ENCODE results near the gene EVPLL. TPM values are rescaled to one million over a fixed set of nuclear protein-coding genes. Genes with fewer than 3 reads are reported as not detected.
"Not testable (repeated sequence)": the region's sequence is repeated elsewhere in the genome, so short reads cannot be mapped to it uniquely, and the experiment has no call there.

The EVPLL gene
- total RNA-seq, 1 donor from 2014 or later: 3.5 TPM

DNA sequence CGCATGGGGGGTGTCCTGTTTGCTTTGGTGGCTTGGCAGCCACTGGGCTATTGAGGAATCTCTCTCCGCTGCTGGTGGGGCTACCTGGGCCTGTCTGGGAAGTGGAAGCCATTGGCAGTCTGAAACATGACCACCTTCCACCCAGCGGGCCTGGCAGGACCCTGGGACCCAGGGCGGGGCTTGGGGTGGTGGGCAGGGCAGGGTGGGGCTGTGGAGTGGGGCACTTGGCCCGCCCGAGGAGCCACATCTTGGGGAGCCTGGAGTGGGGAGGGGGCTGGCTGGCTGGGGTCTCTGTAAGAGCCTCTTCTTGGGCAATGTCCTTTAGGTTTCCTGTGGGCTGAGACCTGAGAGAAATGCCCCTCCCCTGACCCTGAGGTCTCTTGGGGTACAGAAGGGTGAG is 48.0 kb downstream of the EVPLL start:
- not testable (repeated sequence) for DNase-seq

DNA sequence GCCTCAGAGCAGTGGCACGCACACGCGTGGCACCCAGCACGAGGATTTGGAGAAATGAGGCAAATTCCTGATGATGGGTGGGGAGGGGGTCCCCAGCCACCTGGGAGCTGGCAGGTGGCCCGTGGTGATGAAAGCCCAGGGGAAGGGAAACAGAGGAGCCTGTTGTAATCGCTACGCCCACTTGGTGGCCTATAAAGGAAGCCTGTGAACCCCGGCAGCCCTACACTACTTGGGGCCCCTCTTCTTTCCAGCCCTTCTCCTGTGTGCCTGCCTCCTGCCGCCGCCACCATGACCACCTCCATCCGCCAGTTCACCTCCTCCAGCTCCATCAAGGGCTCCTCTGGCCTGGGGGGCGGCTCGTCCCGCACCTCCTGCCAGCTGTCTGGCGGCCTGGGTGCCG is 49.1 kb downstream of the EVPLL start:
- DNase-seq: not testable (repeated sequence)

DNA sequence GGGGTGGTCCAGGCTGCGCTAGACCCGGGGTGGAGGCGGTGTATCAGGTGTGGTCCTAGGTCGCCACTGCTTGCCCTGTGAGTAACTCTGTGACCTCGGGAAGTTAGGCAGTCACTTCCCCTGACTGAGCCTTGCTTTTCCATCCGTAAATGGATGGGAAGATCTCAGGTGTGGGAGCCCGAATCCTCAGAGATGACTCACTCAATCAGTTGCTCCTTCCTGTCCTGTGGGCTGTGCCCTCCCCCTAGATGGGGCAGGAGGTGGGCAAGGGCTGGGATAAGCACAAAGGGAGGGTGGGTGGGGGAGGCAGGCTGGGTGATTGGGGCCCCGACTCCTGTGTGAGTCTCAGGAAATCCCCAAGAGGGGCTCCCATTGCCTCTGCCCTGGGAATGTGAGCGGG is 54.6 kb downstream of the EVPLL start:
- not testable (repeated sequence) for DNase-seq

Small RNA genes within 50 kb of the gene (small RNA-seq; reads per million reads assigned to genes)
- not detected for gene AL353997.5 (ENCODE audit: low replicate concordance)
- not detected for gene YWHAEP2 (ENCODE audit: low replicate concordance)

Other genes starting within 250 kb of the EVPLL start
- 124 TPM for gene ALKBH5, start 193.9 kb upstream of the EVPLL start, total RNA-seq
- gene LLGL1, start 152.1 kb upstream of the EVPLL start, total RNA-seq: 26.0 TPM
- gene FLII, start 119.0 kb upstream of the EVPLL start, total RNA-seq: 201 TPM
- gene MIEF2, start 117.1 kb upstream of the EVPLL start, total RNA-seq: 26.6 TPM
- 30.2 TPM for gene TOP3A, start 62.8 kb upstream of the EVPLL start, total RNA-seq
- 12.8 TPM for gene SMCR8, start 62.5 kb upstream of the EVPLL start, total RNA-seq
- gene SHMT1, start 14.2 kb upstream of the EVPLL start, total RNA-seq: 34.4 TPM
- gene LGALS9C, start 99.0 kb downstream of the EVPLL start, total RNA-seq: 5.6 TPM

Data from tongue (tissue), 3 donors.